HG02588 (cell line): ENCODE results near the gene THRA.

ENCODE experiments used
- ATAC-seq: cut with Tn5 transposase; IDR thresholded peaks from one replicate; pipeline ENCODE4 v1.9.1; 2021; ENCODE audit warnings: mild to moderate bottlenecking, moderate library complexity; ENCODE audit not compliant: unreplicated experiment

THRA gene

DNA sequence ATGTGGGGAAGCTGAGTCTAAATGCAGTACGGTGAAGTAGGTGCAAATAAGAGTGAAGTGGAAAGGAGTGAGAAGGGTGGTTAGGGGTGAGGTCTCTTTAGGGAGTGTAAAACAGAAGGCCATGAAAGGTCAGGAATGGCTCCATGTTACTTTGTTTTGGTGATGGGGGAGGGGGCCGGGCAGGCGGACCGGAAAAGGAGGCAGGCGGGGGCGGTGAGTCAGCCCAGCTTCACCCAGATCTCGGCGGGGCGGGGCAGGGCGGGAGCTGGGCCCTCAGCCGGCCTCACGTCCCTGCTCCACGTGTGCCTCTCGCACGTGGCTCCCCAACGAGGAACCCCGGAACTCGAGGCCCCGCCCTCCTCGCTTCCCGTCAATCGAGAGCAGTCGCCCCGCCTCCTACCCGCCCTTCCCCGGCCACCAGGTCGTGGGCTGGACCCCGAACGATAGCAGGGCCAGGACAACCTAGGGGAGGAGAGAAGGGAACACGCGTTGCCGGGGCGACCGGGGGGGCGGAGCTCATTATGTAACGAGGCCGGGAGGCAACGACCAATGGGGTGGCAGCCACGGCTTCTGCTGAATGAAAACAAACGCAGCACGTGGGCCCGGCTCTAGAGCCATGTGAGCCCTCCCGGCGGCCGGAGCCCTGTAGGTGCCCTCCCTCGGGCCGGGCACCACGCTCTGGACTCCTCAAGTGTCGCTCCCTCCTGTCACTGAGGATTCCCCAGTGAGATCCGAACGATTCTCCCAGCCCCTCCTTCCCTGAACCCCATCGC, 36.3 kb downstream of the THRA start:
- ATAC-seq, result peak; percentile 49

- no peak for ATAC-seq
Measured at GRCh38 chr17:40099619-40100418, 37.1 kb downstream of the THRA start.

DNA sequence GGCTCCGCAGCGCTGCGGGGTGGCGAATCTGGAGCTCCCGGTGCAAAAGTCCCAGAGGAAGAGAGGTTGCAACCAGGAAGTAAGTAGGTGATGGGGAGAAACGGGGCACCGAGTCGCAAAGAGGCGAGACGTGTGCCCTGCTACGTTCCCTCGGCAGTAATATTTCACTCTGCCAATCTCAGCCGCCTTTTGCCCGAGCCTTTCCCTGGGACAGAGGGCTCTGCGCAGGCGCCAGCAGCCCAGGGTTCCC, 37.6 kb downstream of the THRA start, which contains the start of gene NR1D1:
Gene NR1D1 (minus strand): TSS at position 171 of the 250 bp plus-strand sequence. CDS start 495 bp downstream, outside the sequence.
- no peak for ATAC-seq

- no peak for ATAC-seq
Measured at GRCh38 chr17:40100669-40101366, 38.1 kb downstream of the THRA start.

GRCh38 chr17:40101367-40102210, 38.8 kb downstream of the THRA start:
- no peak for ATAC-seq

DNA sequence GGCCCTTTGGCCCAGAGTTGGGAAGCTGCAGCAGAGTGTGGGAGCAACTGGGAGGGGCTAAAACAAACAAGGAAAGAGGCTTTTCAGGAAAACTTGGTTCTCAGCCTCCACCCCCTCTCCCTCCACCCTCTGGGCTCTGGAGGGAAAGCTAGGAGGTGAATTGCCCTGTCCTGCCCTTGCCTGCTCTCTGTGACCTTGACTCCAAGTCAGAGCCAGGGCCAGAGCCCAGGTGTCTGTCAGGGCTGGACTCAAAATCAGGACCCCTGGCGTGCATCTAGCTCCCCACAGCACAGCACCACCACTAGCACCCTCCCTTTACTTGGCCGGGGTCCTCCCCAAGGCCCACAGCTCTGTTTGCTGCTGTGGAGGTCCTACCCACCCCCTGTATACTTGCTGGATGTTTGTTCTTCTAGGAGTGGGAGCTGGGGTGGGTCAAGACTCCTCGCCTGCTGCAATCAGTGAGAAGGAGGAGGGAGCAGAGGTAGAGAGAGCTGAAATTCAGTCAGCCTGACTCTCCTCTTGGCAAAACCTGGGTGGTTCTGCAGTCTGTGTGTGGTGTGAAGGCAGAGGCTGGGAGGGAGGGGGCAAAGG, 40.4 kb downstream of the THRA start:
- ATAC-seq, result no peak

DNA sequence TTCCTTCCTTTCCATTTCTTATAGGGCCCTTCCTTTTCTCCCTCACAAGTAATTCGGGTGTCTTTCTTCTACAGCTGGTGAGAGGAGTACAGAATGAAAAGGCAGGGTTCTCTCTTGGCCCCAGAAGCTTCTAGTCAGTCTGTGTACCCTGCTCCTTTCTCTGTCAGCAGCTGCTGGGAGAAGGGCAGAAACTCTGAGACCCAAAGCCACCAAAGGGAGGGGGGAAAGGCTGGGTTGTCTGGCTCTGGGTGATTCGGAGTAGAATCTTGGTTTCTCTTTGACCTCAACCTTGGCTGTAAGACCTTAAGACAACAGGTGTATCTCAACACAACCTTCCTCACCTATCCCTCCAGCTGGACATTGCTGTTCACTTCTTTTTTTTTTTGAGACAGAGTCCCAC, 40.9 kb downstream of the THRA start:
- ATAC-seq, result no peak

DNA sequence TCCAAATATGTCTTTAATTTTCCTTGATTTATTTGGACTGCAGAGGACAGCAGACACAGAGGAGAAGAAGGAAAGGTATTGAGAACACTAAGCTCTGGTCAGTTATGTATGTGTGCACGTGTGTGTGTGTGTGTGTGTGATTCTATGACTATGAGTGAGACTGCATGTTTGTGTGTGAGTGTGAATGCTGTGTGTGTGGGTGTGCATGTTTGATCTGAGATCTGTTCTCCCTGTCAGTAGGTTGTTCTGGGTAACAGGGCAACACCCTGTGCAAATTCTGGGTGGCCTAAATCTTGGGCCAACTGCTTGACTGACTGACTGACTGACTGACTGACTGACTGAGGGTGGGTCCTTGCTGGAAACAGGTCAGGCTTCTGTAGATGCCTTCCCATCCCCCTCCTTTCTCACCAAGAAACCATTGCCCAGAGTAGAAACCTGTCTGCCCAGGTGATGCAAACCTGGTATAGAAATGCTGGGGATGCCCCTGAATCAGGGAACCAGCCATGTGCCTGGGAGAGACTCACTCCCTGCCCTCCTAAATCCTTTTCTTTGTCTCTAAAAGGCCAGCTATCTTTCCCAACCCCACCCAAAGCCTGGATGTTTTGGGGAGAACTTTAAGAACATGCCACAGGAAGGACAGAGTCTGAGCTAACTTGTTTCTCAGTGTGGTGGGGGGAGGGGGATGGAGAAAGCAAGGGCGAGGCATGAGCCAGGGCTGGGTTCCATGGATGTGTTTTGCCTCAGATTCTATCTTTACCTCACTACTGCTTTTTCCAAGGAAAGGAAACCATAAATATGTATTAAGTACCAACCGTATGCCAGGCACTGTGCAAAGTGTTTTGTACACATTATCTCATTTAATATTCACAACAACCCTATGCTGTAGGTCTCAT, 42.1 kb downstream of the THRA start:
- no peak for ATAC-seq

DNA sequence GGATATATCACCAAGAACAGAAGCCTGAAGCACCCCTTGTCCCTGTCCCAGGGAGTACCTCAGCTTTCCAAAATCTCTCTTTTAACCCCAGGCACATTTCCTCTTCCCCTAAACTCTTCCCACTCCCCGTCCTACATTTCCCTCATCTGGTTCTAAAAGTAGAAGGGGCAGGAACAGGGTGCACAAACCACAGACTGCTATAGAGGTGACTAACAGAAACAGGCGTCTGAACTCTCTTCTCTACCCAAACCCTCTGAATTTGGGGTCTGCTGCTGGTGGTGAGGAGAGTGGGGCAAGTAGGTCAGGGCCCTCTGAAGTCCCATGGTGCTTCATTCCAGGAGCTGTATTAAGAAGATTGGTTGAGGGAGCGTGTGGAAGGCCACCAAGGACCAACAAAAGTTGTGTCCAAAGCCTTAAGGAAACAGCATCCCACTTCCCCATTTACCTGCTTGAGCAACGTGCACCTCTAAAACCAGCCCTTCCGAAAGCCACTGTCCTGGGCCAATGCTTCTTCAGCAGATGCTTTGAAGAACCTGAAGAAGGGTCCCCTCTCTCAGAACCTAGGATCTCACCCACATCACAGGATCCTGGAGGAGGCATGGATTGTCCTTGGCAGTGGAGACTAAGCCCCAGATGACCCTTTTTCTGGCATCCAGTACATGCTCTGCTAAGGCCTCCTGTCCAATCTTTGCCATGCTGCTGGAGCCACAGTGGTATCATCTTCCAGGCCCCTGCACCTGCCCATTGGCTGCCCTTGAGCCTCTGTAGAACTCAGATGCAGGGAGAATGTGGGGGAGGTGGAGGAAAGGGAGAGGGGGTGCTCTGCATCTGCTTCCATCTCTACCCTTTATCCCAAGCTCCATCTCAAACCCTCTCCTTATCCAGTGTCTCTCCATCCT, 43.3 kb downstream of the THRA start:
- no peak for ATAC-seq

DNA sequence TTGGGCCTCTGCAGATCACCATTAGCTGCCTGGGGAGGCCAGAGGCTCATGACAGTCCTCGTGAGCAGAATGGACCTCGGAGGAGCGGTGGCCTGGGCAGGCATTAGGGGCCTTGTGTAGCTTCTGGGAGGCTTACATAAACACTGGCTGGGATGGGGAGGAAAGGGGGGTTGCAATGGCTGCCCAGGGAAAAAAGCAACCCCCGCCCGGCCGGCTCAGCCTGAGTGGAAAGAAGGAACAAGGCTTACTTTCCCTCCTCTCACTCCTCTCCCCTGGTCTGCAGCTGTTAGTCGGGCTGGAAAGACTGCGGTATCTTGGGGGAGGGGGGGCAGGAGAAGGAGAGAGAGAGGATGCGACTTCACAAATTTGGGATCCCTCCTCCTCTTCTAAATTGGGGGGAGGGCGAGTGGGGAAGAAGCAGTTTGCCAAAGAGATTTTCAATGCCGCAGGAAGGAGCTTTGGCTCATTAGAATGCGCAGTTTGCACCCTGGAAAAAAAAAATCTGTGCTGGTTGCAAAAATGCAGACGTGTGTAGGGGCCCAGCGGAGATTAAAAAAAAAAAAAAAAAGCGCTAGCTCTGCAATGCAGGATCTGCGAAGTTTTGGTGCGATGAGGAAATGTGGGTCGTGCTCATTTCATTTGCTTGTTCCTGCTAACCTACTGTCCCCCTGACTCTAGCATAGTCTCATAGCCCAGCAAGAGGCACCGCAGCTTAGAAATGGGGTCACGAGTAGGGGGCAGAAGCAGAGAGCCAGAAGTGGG, 44.2 kb downstream of the THRA start:
- no peak for ATAC-seq

- ATAC-seq, result no peak
Measured at GRCh38 chr17:40107522-40108174, 44.9 kb downstream of the THRA start.

DNA sequence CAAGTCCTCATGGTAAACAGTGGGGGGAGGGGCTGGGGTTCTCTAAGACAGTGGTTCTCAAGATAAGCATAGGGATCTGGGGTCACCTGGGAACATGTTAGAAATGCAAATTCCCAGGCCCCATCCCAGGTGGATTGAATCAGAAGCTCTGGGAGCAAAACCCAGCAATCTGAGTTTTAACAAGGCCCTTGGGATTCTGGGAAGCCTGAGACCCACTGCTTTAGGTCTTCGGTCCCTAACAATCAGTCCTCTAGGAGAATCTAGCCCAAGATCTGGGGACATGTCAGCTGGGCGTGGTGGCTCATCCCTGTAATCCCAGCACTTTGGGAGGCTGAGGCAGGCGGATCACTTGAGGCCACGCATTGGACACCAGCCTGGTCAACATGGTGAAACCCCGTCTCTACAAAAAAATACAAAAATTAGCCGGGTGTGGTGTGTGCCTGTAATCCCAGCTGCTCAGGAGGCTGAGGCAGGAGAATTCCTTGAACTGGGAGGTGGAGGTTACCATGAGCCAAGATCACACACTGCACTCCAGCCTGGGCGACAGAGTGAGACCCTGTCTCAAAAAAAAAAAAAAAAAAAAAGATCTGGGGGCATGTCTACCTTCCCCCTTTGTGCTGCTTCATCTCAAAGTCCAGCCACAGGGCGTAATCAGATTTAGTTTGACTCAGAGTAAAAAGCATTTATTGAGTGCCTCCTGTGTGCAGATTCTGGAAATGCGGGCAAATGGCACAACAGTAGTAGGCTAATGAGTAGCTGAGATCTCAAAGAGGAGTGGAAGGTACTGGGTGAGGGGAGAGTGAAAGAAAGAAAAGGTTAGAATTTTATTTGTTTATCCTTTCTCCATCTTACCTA, 46.4 kb downstream of the THRA start:
- no peak for ATAC-seq

DNA sequence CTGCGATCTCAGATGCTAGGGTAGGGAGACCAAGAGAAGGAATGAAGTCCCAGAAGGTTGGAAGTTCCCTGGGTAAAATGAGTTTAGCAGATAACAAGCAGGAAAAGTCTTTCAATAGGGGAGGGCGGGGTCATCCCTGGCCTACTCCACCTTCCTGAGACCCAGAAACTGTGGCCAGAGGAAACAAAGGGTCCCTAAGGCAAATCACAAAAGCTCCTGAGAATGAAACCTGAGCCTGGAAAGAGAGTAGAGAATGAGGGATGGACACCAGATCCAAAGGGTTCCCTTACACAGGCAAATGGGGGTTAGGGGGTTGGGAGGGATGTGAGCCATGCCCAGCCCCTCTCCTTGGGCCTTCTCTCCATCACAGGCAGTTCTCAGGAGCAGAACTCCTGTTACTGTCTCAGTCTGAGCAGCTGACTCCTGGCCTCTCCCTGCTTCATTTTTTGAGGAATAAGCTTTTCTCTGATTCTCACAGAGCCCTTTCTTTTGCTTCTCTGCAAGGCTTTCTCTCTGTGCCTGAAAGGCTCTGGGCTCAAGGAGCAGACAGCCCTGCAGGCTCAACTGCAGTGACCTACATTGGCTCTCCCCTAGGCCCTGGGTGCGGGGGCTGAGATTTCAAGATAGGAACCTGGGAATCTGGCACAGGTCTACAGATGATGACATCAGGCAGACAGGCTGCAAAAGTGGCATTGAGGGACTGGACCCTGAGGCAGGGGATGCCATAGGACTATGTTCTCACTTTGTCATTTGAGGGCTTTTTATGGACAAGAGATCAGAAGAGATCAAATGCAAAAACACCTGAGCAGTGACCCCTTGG, 47.5 kb downstream of the THRA start:
- ATAC-seq, result no peak

GRCh38 chr17:40111221-40112128, 48.7 kb downstream of the THRA start:
- no peak for ATAC-seq
